ENCODE results near the gene INHBB.
"Not testable (repeated sequence)": the region's sequence is repeated elsewhere in the genome, so short reads cannot be mapped to it uniquely, and the experiment has no call there.

The INHBB gene

DNA sequence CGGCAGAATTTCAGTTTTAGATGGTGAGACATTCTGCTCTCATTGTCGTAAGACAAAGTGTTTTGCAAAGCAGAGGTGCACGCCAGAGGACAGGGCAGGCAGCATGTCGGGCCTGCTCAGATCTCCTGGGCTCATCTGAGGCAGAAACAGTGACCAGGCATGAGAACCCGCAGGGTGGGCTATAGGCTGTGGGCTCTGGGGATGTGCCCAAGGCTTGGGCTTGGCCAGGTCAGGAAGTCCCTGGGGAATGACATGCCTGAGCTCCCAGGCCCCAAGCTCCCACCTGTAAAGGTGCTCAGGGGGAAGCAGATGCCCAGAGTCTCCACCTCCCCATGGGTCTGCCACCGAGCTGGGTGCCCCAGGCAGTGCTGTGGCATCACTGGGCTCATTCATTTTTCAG, 35.3 kb downstream of the INHBB start:
- no peak for DNase-seq (ENCODE audit: low read depth in 2 of 2)

DNA sequence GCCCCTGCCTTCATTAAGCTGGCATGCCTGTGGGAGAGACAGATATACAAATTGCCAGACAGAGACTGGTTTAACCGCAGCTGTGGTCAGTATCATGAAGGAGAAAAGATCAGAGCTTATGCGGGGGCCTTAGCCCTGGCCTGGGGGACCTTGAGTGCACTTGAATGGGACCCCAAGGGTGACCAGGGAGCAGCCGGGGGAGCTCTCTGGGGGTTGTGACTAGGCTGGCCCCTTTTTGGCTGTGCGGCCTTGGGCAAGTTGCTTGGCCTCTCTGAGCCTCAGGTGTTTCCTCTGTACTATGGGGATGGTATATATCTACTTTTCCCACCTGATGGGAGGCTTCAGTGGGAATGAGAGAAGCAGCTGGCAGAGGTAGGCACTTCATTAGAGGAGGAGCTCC, 35.7 kb downstream of the INHBB start:
- DNase-seq (ENCODE audit: low read depth in 2 of 2), result no peak

DNA sequence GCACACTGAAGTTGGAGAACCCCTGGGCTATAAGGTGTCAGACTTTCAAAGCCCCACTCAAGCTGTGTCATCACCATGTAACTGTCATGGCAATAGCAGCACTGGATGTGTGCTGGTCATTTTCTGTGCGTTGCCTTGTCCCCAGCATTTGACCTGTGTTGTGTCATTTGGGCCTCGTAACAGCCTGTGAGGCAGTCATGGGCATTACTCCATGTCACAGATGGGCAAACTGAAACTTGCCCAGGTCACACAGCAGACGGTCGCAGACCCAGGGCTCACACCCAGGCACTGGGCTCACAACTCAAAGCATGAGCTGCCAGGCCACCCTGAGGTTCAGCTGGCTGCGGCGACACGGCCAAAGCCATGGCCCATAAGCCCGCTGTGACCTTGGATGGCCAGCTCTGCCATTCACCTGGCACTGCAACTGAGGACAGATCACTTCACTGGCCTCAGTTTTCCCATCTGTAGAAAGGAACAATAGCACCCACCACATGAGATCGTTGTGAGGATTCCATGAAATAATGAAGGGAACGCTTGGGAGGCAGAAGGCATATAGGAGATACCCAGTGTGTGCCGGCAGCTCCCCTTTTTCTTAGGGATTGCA, 36.7 kb downstream of the INHBB start:
- no peak for DNase-seq (ENCODE audit: low read depth in 2 of 2)

DNA sequence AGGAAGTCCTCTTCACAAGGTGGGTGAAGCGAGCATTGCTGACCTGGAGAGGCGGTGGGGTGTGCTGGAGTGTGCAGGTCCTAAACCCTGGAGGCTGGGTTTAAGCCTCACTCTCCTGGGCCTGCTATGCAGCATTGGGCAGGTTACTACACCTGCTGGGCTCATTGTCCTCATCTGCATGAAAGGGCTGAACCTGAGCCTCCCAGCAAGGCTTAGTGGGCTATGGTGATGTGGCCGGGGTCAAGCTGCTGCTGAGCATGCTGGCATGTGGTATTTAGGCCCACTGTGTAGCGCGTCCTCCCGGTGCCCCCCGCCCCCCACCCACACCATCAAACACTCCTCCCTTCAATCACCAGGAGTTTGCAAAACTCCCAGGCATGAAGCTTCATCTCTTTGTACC, 37.3 kb downstream of the INHBB start:
- no peak for DNase-seq (ENCODE audit: low read depth in 2 of 2)

DNA sequence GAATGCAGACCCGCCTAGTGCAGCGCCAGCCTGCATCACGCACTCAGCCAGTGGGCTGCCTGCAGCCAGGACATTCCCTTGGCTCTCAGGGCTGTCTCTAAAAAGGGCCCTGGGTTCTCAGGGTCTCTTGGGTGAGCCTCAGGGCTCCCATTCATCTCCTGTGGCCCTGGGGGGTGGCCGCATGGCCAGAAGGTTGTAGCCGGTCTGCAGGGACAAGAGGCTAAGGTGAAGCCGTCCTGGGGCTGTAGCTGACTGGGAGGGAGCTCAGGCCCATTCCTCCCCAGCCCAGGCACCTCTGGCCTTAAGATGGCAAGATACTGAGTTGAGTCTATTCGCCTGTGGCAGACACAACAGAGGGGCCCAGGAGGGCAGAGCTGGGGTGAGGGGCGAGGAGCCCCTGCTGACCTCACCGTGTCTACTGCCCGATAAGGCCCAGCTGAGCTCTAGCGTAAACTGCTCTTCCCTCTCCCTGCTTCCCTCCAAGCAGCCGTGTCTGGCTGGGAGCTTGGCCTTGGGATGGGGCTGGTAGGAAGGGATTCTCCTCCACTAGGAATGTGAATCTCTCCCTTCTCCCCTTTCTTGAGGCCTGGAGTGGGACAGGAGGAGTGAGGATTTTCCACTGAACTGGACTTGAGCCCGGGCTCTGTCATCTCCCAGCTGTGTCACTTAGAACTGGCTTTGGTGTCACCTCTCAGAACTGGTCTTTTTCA, 37.9 kb downstream of the INHBB start:
- DNase-seq (ENCODE audit: low read depth in 2 of 2), result no peak

DNA sequence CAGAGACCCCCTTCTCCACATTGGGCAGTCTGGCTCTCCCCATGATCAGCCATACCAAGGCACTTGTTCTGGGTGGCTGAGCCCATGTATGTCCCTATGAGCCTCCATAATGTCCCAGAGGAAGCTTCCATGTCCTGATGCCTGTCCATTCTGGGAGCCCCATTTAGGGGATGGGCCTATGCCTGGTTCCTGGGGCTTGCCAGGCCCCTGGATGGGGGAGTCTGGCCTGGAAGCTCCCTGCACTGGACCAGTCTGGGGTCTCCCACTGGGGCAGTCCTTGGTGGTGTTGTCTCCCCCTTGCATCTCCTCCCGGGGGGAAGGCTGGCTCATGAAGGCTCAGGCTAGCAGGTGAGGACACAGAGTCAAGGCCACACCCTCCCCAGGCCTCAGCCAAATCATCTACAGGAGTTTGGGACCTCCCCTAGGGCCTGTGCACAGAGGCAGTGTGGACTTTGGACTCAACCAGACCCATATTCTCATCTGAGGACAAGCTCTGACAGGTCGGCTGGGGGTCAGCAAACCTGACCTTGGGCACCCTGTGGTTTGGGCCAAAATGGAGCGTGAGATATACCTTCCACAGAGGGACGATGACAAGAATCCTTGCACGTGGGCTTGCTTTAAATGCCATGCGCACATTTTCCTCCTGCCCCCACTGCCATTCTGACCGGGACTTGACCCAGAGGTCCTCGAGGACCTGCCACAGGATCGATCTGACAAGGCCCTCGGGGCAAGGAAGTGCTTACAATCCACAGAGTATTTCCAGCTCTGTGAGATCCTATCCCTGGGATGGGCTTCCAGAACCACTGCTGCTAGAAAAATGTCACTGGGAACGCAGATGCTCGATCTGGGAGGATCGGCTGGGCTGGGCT, 38.8 kb downstream of the INHBB start:
- DNase-seq (ENCODE audit: low read depth in 2 of 2), result no peak

DNA sequence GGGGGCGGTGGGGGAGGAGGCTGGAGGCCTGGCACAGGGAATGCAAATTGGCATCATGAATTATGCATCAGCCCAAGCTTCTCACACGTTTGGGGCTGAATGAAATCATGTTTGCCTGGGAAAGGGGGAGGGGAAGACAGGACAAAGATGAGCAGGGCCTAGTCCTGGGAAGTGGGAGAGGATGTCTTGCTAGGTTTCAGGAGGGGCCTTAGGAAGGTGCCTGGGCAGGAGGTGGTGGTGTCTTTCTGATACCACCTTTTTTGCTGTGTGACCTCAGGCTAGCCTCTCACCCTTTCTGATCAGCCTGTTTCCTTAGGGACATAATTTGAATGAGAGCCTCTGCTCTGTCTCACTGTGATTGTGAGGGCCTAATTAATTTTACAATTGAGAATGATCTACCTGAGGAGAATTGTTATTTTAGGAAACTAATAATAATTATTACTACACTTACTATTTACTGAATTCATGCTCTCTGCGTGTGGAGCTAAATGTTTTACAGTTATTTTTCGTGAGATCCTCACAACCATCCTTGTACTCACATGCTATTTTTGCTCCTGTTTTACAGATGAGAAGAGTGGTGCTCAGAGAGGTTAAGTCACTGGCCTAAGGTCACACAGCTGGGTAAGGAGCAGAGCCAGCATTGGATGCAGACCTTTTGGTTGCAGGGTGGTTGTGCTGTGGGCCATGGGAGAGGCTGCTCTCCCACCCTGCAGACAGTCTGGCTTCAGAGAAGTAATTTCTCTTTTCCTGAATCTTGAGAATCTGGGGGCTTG, 39.6 kb downstream of the INHBB start:
- DNase-seq (ENCODE audit: low read depth in 2 of 2), result no peak

DNA sequence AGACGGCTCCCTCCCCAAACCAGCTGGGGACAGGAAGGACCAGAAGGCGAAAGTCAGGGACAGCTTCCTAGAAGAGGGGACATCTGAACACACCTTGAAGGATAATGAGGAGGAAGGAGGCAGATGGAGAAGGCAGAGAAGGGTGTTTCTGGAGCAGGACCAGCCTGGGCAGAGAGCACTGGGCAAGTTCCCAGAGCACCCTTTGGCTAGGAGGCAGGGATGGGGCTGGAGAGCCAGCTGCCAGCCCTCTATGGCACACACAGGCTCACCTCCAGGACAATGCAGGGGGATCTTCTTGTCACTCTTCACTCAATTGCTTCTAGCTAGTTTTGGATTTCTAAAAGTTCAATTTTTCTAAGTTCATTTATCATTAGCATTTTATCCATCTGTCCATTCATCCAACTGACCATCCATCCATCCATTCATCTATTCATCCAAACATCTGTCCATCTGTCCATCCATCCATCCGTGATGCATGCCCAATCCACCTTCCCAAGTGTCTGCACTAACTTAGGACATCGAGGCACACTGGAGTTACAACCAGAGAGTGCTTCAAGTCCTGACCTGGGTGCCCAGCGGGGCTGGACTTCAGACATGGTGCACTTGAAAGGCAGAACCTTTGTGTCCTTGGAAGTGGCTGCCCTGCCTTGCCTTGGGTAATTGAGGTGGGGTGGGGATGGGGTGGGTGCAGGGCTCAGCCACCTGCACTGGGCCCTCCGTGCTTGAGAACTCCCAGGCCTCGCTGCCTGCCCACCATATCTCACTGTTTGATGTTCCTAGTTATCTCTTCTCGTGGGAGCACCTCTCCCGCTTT, 42.5 kb downstream of the INHBB start:
- DNase-seq (ENCODE audit: low read depth in 2 of 2), result no peak

DNA sequence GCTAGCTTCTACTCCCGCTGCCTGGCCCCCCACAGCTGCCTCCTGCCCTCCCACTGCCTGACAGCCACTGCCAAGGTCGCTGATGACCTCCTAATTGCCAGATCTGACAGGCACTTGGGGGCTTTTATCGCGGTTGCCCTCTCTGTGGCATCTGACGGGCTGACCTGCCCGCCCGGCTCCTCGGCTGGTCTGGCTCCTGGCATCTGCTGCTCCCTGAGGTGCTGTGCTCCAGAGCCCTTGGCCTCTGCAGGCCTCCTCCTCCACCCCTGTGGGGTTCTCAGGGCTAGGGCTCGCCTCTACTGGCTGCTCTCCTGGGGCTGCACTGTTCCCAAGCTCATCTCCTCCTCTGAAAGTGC, 43.1 kb downstream of the INHBB start:
- no peak for DNase-seq (ENCODE audit: low read depth in 2 of 2)

DNA sequence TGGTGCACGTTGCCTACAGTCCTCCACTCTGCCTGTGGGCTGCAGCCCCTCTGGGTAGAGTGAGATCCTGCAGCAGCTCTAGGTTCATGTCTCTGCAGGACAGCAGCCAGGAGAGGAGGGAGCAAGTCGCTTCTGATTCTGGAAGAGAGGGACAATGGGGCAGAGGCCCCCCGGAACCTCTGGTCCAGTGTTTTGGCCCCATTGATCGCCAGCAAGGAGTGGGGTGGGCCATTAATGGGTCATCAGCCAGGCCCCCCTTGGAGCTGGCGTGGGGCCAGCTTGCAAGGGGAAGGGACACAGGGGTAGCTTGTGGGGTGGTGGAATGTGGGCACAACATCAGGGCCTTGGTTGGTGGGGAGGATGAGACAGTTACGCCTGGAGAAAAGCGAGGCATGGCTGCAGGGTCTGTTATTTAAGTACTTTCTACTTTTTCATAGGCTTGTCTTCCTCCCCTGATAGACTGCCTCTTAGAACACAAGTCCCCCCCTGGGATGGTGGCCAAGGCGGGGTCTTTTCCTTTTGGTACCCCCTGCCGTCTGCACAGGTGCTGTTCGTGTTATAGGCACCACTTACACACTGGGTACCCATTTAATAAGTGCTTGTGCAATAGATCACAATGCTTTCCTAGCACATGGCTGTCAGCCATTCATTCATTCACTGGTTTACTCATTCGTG, 44.6 kb downstream of the INHBB start:
- DNase-seq (ENCODE audit: low read depth in 2 of 2), result no peak

DNA sequence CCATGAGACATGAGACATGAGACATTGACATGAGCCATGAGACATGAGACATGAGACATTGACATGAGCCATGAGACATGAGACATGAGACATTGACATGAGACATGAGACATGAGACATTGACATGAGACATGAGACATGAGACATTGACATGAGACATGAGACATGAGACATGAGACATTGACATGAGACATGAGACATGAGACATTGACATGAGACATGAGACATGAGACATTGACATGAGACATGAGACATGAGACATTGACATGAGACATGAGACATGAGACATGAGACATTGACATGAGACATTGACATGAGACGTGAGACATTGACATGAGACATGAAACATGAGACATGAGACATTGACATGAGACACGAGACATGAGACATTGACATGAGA, 45.4 kb downstream of the INHBB start:
- not testable (repeated sequence) for DNase-seq (ENCODE audit: low read depth in 2 of 2)

DNA sequence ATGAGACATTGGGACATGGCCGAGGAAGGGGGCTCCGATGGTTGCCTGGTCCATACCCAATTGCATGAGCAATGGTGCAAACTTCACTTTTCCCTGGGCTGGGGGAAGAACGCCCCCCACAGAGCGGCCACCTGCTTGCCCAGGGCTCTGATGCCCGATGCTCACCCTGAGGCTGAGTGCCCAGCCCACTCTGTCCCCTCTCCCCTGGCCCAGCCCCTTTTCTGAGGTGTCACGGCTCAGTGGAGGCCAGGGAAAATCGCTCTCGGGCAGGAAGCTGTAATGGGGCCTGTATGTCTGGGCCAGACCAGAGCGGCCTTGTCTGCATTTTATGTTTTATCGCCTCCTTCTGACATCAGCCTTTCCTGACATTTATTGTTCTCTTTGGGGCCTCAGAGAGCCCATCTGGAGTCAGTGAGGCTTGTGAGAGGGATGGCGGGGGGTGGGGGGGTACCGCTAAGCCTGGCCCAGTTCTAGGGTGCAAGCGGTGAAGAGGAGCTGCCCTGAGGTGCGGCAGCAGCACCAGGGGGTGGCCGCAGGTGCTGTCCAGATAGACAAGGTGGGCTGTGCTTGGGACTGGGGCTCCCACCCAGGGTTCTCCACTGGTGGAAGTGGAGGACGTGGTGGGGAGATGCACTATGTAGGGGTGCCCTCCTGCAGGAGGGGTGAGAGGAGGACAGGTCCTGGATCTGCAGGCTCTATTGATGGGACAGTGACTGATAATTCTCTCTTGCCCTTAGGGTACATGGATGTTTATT, 46.2 kb downstream of the INHBB start:
- no peak for DNase-seq (ENCODE audit: low read depth in 2 of 2)

DNA sequence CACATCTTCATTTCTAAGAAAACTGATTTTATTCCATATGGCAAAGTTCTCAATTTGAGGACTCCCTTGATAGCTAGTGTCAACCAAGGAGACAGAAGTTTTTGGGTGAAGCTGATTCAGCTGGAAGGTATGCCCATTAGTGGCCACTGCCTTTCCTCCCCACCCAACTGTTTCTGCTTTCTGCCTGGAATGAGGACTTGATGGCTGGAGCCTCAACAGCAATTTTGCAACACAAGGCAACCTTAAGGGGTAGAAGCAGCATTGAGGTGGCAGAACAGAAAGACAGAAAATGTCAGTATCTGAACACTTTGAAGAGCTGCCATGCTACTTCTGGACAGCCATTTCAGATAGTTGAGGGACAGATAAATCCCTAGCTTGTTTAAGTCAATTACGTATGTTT, 47.0 kb downstream of the INHBB start:
- DNase-seq (ENCODE audit: low read depth in 2 of 2), result no peak

DNA sequence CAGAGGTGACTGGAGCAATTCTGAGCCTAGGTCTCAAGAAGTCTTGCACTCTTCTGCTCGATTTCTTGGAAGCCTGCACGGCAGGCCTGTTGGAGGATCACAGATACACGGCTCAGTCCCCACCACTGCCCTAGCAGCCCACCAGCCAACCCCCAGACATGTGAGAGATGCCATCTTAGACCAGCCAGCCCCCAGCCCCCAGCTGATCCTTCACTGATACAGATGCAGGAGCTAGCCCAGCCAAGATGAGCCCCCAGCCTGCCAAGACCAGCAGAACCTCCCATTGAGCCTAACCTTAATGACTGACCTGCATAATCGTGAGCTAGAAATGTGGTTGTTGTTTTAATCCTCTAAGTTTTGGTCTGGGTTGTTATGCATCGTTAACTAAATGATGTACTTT, 47.5 kb downstream of the INHBB start:
- no peak for DNase-seq (ENCODE audit: low read depth in 2 of 2)

DNA sequence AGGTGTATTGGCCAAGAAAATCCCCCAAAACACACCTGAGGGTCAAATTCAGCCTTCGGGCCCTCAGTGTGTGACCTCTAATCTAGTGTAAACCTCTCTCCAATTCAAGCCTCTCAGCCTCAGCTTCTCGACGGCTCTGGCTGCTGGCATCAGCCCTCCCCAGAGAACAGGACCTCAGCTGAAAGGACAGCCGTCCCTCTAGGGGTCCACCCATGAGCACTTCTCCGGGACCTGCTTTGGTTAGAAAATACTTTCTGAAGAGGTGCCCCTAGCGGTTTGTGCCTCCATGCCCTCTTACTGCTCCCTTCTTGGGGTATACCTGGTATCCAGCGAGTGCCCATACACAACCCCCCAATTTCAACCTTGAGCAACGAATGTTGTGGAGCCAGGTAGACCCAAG, 48.8 kb downstream of the INHBB start:
- DNase-seq (ENCODE audit: low read depth in 2 of 2), result no peak

DNA sequence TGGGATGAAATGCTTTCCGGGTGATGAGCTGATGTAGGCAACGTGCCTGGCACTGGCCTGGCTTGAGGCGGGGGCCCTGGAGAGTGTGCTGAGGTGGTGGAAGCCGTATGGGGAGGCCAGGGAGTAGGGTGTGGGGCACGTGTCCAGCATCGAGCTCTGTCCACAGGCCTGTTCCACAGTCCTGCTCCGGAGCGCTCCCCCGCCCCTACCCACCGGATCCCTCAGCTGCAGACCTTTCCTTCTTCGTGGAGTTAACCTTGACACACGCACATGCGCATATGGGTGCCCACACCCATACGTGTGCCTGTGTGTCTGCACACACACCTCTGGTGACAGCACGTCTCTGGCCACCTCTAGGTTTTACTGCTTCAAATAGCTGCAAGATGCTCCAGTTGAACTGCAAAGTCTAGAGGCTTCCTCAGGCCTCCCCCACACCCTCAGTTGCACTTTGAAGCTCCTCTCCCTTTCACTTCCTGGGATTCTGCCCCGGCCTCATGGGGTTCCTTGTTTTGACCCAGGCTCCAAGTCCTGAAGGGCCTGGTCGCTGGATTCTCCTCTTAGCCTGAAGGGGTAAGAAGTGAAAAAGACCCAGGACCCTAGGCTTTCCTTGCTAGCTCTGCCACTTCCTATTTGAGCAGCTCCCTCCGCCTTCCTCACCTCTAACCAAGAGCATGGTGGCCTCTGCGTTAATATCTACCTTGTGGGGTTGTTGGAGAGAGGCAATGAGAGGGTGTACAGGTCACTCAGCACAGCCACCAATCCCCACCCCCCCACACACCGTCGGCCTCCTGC, 49.5 kb downstream of the INHBB start:
- no peak for DNase-seq (ENCODE audit: low read depth in 2 of 2)

DNA sequence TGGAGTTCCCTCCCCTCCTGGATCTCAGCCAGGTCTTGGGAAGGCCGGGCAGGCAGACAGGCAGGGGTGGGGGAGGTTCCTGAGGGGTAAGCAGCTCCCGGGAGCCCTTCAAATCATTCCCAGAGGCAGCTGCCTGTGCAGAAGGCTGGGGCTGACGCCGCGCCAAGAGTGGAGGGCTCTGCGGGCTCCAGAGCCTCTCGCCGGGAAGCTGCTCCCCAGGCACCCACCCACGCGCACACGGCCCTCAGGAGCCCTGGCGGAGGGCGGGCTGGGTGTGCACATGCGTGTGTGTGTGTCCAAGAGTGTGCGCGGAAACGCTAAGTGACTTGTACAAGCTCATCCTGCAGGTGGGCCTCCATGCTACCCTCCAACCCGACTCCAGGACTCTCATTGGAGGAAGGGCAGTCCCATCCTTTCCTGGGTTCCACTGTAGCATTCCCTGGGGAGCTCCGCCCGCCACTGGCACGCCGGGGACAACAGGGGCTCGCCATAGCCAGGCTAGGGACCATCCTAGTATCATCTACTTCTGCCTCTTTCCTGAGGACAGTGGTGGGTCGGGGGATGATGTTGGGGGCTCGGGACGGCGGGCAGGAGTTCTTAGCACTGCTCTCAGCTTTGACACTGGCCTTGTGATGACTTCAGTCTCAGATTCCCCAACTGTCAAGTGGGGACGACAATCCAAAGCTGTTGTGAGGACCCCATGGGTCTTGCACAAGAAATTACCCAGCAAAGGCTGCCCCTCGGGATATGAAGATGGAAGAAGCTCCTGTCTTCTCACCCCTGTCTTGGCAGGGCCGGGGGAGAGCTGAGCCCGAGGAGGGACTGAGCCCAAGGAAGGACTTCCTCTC, 50.3 kb downstream of the INHBB start:
- no peak for DNase-seq (ENCODE audit: low read depth in 2 of 2)

Data from stimulated activated CD4-positive, alpha-beta T cell treated with anti-CD3 and anti-CD28 coated beads, Interleukin-12 subunit alpha, Interleukin-12 subunit beta, amount 100 ng/mL, for 24 hours (primary cell).